SK-N-SH (cell line): ENCODE data around the gene CAPN10. TPM values are rescaled to one million over a fixed set of nuclear protein-coding genes. Genes with fewer than 3 reads are reported as not detected.

Source experiments
- CTCF ChIA-PET: fragments of 300-600, 350-600 bp; formaldehyde crosslinking; extraction: SDS; loops from one replicate; lab custom pipeline; 2021; lab: Yijun Ruan, JAX
- POLR2A ChIA-PET: fragments of 350-600 bp; sonication (Branson Sonifier 250); formaldehyde crosslinking; extraction: SDS; loops from one replicate; lab custom pipeline; 2020; ENCODE audit warnings: antibody characterized with exemption, inconsistent platforms; lab: Yijun Ruan, JAX
- DNase-seq: peaks from one replicate; pipeline ENCODE4 v3.0.0; 2012
- H2AFZ ChIP-seq: fragments of 200-600 bp; sonication (generic); 2 replicates; pipeline ENCODE4 v1.8.1; 2016; ENCODE audit warnings: antibody characterized with exemption, mild to moderate bottlenecking, low read depth
- H3F3A ChIP-seq: fragments of 200-600 bp; sonication (generic); replicated peaks from 2 replicates; pipeline ENCODE3; 2016; ENCODE audit warnings: antibody characterized with exemption, mild to moderate bottlenecking; ENCODE audit not compliant: insufficient read depth
- H3K27ac ChIP-seq, 2 experiments: fragments of 200-500 bp in 1 of 2; fragments of 200-600 bp in 1 of 2; sonication (Bioruptor generic) in 1 of 2; sonication (generic), shearing (Covaris generic) in 1 of 2; 2 replicates each; pipeline versions ENCODE4 v1.5.1 to v1.6.1; 2014 to 2016; ENCODE audit warnings: low read depth in 2 of 2, inconsistent platforms in 1 of 2, low read length in 1 of 2, mild to moderate bottlenecking in 1 of 2, mixed read lengths in 1 of 2
- H3K27me3 ChIP-seq: fragments of 200-600 bp; sonication (generic), shearing (Covaris generic); 2 replicates; pipeline ENCODE4 v1.6.1; 2016; ENCODE audit warnings: mixed run types; ENCODE audit not compliant: insufficient read depth
- H3K36me3 ChIP-seq, 2 experiments: fragments of 200-500 bp in 1 of 2; fragments of 200-600 bp in 1 of 2; sonication (Bioruptor generic) in 1 of 2; sonication (generic) in 1 of 2; replicated peaks in 1 of 2; 2 replicates each; pipeline versions ENCODE3 to v1.5.1; 2014 to 2016; ENCODE audit warnings: low read length in 1 of 2, mild to moderate bottlenecking in 1 of 2; ENCODE audit not compliant: insufficient read depth in 2 of 2, control insufficient read depth in 1 of 2
- H3K4me1 ChIP-seq, 2 experiments: fragments of 200-500 bp in 1 of 2; fragments of 200-600 bp in 1 of 2; sonication (Bioruptor generic) in 1 of 2; sonication (generic), shearing (Covaris generic) in 1 of 2; 2 replicates each; pipeline versions ENCODE4 v1.5.1 to v1.6.1; 2014 to 2016; ENCODE audit warnings: low read depth in 1 of 2, low read length in 1 of 2, mixed run types in 1 of 2; ENCODE audit not compliant: insufficient read depth in 2 of 2, control insufficient read depth in 1 of 2
- H3K4me2 ChIP-seq: fragments of 200-600 bp; sonication (generic), shearing (Covaris generic); 2 replicates; pipeline ENCODE4 v1.6.1; 2017; ENCODE audit warnings: mixed run types
- H3K4me3 ChIP-seq, 2 experiments: fragments of 200-500 bp in 1 of 2; fragments of 200-600 bp in 1 of 2; sonication (Bioruptor generic) in 1 of 2; sonication (generic), shearing (Covaris generic) in 1 of 2; 2 replicates each; pipeline versions ENCODE4 v1.5.1 to v1.8.1; 2014 to 2016; ENCODE audit warnings: low read depth in 2 of 2, inconsistent platforms in 1 of 2, low read length in 1 of 2, mild to moderate bottlenecking in 1 of 2, mixed read lengths in 1 of 2, moderate library complexity in 1 of 2
- H3K79me2 ChIP-seq: fragments of 200-600 bp; sonication (generic); 2 replicates; pipeline ENCODE4 v1.8.1; 2017; ENCODE audit warnings: mild to moderate bottlenecking; ENCODE audit not compliant: insufficient read depth
- H3K9ac ChIP-seq: fragments of 200-600 bp; sonication (generic); 2 replicates; pipeline ENCODE4 v1.6.1; 2017; ENCODE audit warnings: mixed run types
- H3K9me2 ChIP-seq: fragments of 200-600 bp; sonication (generic); 2 replicates; pipeline ENCODE4 v1.6.1; 2017; ENCODE audit warnings: mixed run types
- H3K9me3 ChIP-seq: fragments of 200-600 bp; sonication (generic); 2 replicates; pipeline ENCODE4 v1.6.1; 2017; ENCODE audit warnings: mixed run types, mild to moderate bottlenecking, moderate library complexity
- H4K20me1 ChIP-seq: fragments of 200-600 bp; sonication (generic); 2 replicates; pipeline ENCODE4 v1.6.1; 2017; ENCODE audit warnings: mild to moderate bottlenecking, mixed run types; ENCODE audit not compliant: insufficient read depth
- ELF1 ChIP-seq: IDR thresholded peaks from 2 replicates; pipeline ENCODE4 v1.4.0; 2012
- EZH2phosphoT487 ChIP-seq: fragments of 200-600 bp; sonication (generic); IDR thresholded peaks from 2 replicates; pipeline ENCODE4 v1.6.1; 2017; ENCODE audit warnings: low read depth, mixed run types, mild to moderate bottlenecking, antibody characterized with exemption, moderate library complexity, borderline replicate concordance
- GABPA ChIP-seq: IDR thresholded peaks from 2 replicates; pipeline ENCODE4 v1.4.0; 2012; ENCODE audit warnings: low read depth, mild to moderate bottlenecking
- GATA2 ChIP-seq: sonication (generic); formaldehyde crosslinking; IDR thresholded peaks from 2 replicates; pipeline ENCODE4 v1.5.0; 2020; ENCODE audit warnings: mild to moderate bottlenecking, missing genetic modification reagents
- MEF2A ChIP-seq: IDR thresholded peaks from 2 replicates; pipeline ENCODE4 v1.4.0; 2012; ENCODE audit warnings: low read depth, borderline replicate concordance
- MXI1 ChIP-seq: IDR thresholded peaks from 2 replicates; pipeline ENCODE4 v1.6.1; 2012; ENCODE audit warnings: mild to moderate bottlenecking, low read depth, low read length, improper control_type of control experiment
- NFIC ChIP-seq: IDR thresholded peaks from 2 replicates; pipeline ENCODE4 v1.4.0; 2012; ENCODE audit warnings: borderline replicate concordance
- POLR2AphosphoS5 ChIP-seq: IDR thresholded peaks from 2 replicates; pipeline ENCODE4 v1.6.1; 2012; ENCODE audit warnings: low read depth, low read length
- RAD21 ChIP-seq: IDR thresholded peaks from 2 replicates; pipeline ENCODE4 v1.6.1; 2012; ENCODE audit warnings: mild to moderate bottlenecking, low read length
- RCOR1 ChIP-seq: fragments of 150-350 bp; IDR thresholded peaks from 2 replicates; pipeline ENCODE4 v1.6.1; 2017; ENCODE audit warnings: antibody characterized with exemption, low read length
- RFX5 ChIP-seq: IDR thresholded peaks from 2 replicates; pipeline ENCODE4 v1.6.1; 2012; ENCODE audit warnings: mild to moderate bottlenecking, improper control_type of control experiment, low read length
- SIN3A ChIP-seq: IDR thresholded peaks from 2 replicates; pipeline ENCODE4 v1.6.1; 2012; ENCODE audit warnings: low read depth, mild to moderate bottlenecking, low read length, moderate library complexity, borderline replicate concordance
- SMC3 ChIP-seq: IDR thresholded peaks from 2 replicates; pipeline ENCODE4 v1.6.1; 2012; ENCODE audit warnings: low read depth, low read length, improper control_type of control experiment
- YY1 ChIP-seq: IDR thresholded peaks from 2 replicates; pipeline ENCODE4 v1.4.0; 2012; ENCODE audit warnings: low read depth, mild to moderate bottlenecking
- WGBS: methylation state at CpG from one replicate; pipeline ENCODE4 v1.1.6; 2017; ENCODE audit warnings: low lambda C conversion rate; 5-methylcytosine and 5-hydroxymethylcytosine counted together
- polyA plus RNA-seq, 3 experiments: library from polyadenylated mRNA; depleted of rRNA; stranded (reverse); fragments of >200 nt; gene quantifications; 2 replicates each; pipeline ENCODE4 v1.2.3, GENCODE V29; 2012
- TF ChIP-seq, protein P1 (sequence below): fragments of 150-350 bp; IDR thresholded peaks from 2 replicates; pipeline ENCODE4 v1.6.1; 2017; ENCODE audit warnings: antibody characterized with exemption, low read length, low read depth, borderline replicate concordance
- TF ChIP-seq, protein P2 (sequence below): fragments of 200-600 bp; sonication (generic); IDR thresholded peaks from 2 replicates; pipeline ENCODE4 v1.6.1; 2017; ENCODE audit warnings: antibody characterized with exemption, mild to moderate bottlenecking, moderate library complexity
- TF ChIP-seq, protein P3 (sequence below): IDR thresholded peaks from 2 replicates; pipeline ENCODE4; 2012
- TF ChIP-seq, protein P4 (sequence below): IDR thresholded peaks from 2 replicates; pipeline ENCODE4 v1.4.0; 2012; ENCODE audit warnings: low read depth, borderline replicate concordance
- TF ChIP-seq, protein P5 (sequence below): IDR thresholded peaks from 2 replicates; pipeline ENCODE4 v1.6.1; 2012; ENCODE audit warnings: mild to moderate bottlenecking, low read depth, low read length, moderate library complexity
- TF ChIP-seq, protein P6 (sequence below): IDR thresholded peaks from 2 replicates; pipeline ENCODE4 v1.4.0; 2012; ENCODE audit warnings: low read depth

CAPN10 gene
- polyA plus RNA-seq, 1 of the 3 experiments (the other 2 are of a cell fraction) = 24.0 TPM

DNA sequence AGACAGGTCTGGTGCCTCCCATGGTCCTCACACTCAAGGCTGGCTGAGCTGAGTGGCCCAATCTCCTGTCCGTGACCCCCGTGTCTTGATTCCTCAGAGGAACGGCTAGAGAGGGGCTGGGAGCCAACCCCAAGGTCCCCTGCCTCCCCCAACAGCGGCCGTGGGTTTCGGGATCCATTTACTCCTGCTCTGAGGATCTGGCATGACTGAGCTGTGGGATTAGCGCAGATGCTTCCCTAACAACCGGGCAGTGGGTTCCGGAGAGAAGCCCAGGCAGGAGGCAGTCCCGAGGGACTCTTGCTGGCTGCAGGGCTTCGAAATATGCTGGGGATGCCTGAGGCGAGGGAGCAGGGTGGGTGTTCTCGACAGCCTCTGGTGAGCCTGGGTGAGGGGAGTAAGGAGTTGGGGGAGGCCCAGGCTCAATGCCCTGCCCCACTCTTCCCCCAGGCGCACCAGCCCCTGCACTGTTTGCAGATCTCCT lies 57.7 kb downstream of the CAPN10 start:
- Histone ChIP-seq H3K36me3 (no peaks in the 10 kb centered on the region), H3K79me2 (no peaks in the 10 kb centered on the region), H3F3A (no peaks in the 10 kb centered on the region), H3K27me3 (no peaks in the 10 kb centered on the region; the same call in 1 of the 2 replicates), H3K27ac (no peak overlapping the region), H3K9me2 (no peaks in the 10 kb centered on the region), H4K20me1 (no peaks in the 10 kb centered on the region), H2AFZ (no peak overlapping the region), H3K4me3 (no peak overlapping the region), H3K4me1 (no peaks in the 10 kb centered on the region; a peak in 1 of 4 replicates), H3K4me2 (no peak overlapping the region), H3K9ac (no peak overlapping the region), H3K9me3 (no peaks in the 10 kb centered on the region)
- 45% methylated on average over 4 of the region's 14 CpGs for WGBS
- POLR2A ChIA-PET = no interaction called here
- peak; percentile 32 for DNase-seq
- TF ChIP-seq GATA2 (no peak), SIN3A (no peak), EZH2phosphoT487 (no peak), POLR2AphosphoS5 (no peak), RCOR1 (no peak), RAD21 (no peak), NFIC (no peak), RFX5 (no peak), ELF1 (no peak), MEF2A (no peak), SMC3 (no peak), YY1 (no peak), GABPA (no peak), MXI1 (no peak)
- TF ChIP-seq, protein P1, sequence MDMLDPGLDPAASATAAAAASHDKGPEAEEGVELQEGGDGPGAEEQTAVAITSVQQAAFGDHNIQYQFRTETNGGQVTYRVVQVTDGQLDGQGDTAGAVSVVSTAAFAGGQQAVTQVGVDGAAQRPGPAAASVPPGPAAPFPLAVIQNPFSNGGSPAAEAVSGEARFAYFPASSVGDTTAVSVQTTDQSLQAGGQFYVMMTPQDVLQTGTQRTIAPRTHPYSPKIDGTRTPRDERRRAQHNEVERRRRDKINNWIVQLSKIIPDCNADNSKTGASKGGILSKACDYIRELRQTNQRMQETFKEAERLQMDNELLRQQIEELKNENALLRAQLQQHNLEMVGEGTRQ = no peak
- TF ChIP-seq, protein P2, sequence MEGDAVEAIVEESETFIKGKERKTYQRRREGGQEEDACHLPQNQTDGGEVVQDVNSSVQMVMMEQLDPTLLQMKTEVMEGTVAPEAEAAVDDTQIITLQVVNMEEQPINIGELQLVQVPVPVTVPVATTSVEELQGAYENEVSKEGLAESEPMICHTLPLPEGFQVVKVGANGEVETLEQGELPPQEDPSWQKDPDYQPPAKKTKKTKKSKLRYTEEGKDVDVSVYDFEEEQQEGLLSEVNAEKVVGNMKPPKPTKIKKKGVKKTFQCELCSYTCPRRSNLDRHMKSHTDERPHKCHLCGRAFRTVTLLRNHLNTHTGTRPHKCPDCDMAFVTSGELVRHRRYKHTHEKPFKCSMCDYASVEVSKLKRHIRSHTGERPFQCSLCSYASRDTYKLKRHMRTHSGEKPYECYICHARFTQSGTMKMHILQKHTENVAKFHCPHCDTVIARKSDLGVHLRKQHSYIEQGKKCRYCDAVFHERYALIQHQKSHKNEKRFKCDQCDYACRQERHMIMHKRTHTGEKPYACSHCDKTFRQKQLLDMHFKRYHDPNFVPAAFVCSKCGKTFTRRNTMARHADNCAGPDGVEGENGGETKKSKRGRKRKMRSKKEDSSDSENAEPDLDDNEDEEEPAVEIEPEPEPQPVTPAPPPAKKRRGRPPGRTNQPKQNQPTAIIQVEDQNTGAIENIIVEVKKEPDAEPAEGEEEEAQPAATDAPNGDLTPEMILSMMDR = no peak
- TF ChIP-seq, protein P3, sequence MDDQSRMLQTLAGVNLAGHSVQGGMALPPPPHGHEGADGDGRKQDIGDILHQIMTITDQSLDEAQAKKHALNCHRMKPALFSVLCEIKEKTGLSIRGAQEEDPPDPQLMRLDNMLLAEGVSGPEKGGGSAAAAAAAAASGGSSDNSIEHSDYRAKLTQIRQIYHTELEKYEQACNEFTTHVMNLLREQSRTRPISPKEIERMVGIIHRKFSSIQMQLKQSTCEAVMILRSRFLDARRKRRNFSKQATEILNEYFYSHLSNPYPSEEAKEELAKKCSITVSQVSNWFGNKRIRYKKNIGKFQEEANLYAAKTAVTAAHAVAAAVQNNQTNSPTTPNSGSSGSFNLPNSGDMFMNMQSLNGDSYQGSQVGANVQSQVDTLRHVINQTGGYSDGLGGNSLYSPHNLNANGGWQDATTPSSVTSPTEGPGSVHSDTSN = no peak
- TF ChIP-seq, protein P4, sequence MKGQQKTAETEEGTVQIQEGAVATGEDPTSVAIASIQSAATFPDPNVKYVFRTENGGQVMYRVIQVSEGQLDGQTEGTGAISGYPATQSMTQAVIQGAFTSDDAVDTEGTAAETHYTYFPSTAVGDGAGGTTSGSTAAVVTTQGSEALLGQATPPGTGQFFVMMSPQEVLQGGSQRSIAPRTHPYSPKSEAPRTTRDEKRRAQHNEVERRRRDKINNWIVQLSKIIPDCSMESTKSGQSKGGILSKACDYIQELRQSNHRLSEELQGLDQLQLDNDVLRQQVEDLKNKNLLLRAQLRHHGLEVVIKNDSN = no peak
- TF ChIP-seq, protein P5, sequence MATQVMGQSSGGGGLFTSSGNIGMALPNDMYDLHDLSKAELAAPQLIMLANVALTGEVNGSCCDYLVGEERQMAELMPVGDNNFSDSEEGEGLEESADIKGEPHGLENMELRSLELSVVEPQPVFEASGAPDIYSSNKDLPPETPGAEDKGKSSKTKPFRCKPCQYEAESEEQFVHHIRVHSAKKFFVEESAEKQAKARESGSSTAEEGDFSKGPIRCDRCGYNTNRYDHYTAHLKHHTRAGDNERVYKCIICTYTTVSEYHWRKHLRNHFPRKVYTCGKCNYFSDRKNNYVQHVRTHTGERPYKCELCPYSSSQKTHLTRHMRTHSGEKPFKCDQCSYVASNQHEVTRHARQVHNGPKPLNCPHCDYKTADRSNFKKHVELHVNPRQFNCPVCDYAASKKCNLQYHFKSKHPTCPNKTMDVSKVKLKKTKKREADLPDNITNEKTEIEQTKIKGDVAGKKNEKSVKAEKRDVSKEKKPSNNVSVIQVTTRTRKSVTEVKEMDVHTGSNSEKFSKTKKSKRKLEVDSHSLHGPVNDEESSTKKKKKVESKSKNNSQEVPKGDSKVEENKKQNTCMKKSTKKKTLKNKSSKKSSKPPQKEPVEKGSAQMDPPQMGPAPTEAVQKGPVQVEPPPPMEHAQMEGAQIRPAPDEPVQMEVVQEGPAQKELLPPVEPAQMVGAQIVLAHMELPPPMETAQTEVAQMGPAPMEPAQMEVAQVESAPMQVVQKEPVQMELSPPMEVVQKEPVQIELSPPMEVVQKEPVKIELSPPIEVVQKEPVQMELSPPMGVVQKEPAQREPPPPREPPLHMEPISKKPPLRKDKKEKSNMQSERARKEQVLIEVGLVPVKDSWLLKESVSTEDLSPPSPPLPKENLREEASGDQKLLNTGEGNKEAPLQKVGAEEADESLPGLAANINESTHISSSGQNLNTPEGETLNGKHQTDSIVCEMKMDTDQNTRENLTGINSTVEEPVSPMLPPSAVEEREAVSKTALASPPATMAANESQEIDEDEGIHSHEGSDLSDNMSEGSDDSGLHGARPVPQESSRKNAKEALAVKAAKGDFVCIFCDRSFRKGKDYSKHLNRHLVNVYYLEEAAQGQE = no peak
- TF ChIP-seq, protein P6, sequence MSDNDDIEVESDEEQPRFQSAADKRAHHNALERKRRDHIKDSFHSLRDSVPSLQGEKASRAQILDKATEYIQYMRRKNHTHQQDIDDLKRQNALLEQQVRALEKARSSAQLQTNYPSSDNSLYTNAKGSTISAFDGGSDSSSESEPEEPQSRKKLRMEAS = no peak
- CTCF ChIA-PET = interaction anchor here (1.2 kb wide), 1 partner anchor 196 kb away, joined by 5 read pairs; no protein-coding TSS in a partner anchor
